ENCODE measurements around the gene COQ8A.
A peak's percentile ranks its signal among the peaks of the same experiment; 100 is the strongest.
"Not testable (repeated sequence)": the region's sequence is repeated elsewhere in the genome, so short reads cannot be mapped to it uniquely, and the experiment has no call there.

COQ8A gene

GRCh38 chr1:226952118-226952441 lies 12.0 kb downstream of the COQ8A start:
- DNase-seq (ENCODE audit: low read depth in 2 of 2): no peak

- no peak for DNase-seq (ENCODE audit: low read depth in 2 of 2)
Measured at GRCh38 chr1:226953175-226953800, 13.2 kb downstream of the COQ8A start.

GRCh38 chr1:226954337-226954736 lies 14.2 kb downstream of the COQ8A start:
- DNase-seq (ENCODE audit: low read depth in 2 of 2): no peak

- DNase-seq (ENCODE audit: low read depth in 2 of 2): no peak
Measured at GRCh38 chr1:226954777-226955176, 14.7 kb downstream of the COQ8A start.

- not testable (repeated sequence) for DNase-seq (ENCODE audit: low read depth in 2 of 2)
Measured at GRCh38 chr1:226955857-226956256, 15.8 kb downstream of the COQ8A start.

- no peak for DNase-seq (ENCODE audit: low read depth in 2 of 2)
Measured at GRCh38 chr1:226956942-226957713, 17.0 kb downstream of the COQ8A start.

- no peak for DNase-seq (ENCODE audit: low read depth in 2 of 2)
Measured at GRCh38 chr1:226957714-226958113, 17.6 kb downstream of the COQ8A start.

- no peak for DNase-seq (ENCODE audit: low read depth in 2 of 2)
Measured at GRCh38 chr1:226958300-226958699, 18.2 kb downstream of the COQ8A start.

GRCh38 chr1:226960256-226960655 lies 20.2 kb downstream of the COQ8A start:
- DNase-seq (ENCODE audit: low read depth in 2 of 2): no peak

GRCh38 chr1:226960944-226961765 lies 21.1 kb downstream of the COQ8A start:
- DNase-seq (ENCODE audit: low read depth in 2 of 2): peak in 1 of 2 donors; percentile 5

GRCh38 chr1:226962421-226963391 lies 22.6 kb downstream of the COQ8A start:
- no peak for DNase-seq (ENCODE audit: low read depth in 2 of 2)

GRCh38 chr1:226964068-226964425 lies 24.0 kb downstream of the COQ8A start:
- DNase-seq (ENCODE audit: low read depth in 2 of 2): no peak

GRCh38 chr1:226964611-226965486 lies 24.8 kb downstream of the COQ8A start:
- no peak for DNase-seq (ENCODE audit: low read depth in 2 of 2)

GRCh38 chr1:226965581-226966440 lies 25.7 kb downstream of the COQ8A start:
- DNase-seq (ENCODE audit: low read depth in 2 of 2): no peak

GRCh38 chr1:226966683-226967082 lies 26.6 kb downstream of the COQ8A start:
- DNase-seq (ENCODE audit: low read depth in 2 of 2): no peak

GRCh38 chr1:226967665-226968064 lies 27.6 kb downstream of the COQ8A start:
- DNase-seq (ENCODE audit: low read depth in 2 of 2): no peak

GRCh38 chr1:226971765-226972164 lies 31.7 kb downstream of the COQ8A start:
- no peak for DNase-seq (ENCODE audit: low read depth in 2 of 2)

- no peak for DNase-seq (ENCODE audit: low read depth in 2 of 2)
Measured at GRCh38 chr1:226972931-226973330, 32.8 kb downstream of the COQ8A start.

- DNase-seq (ENCODE audit: low read depth in 2 of 2): no peak
Measured at GRCh38 chr1:226973371-226973897, 33.3 kb downstream of the COQ8A start.

All from stimulated activated CD8-positive, alpha-beta memory T cell treated with anti-CD3 and anti-CD28 coated beads, Interleukin-2, amount 100 ng/mL, for 48 hours (primary cell).